ENCODE data around the gene FFAR2. TPM values are rescaled to one million over a fixed set of nuclear protein-coding genes. Genes with fewer than 3 reads are reported as not detected.
"Not testable (repeated sequence)": the region's sequence is repeated elsewhere in the genome, so short reads cannot be mapped to it uniquely, and the experiment has no call there.

Gene FFAR2
- total RNA-seq, 2 donors from 2014 or later: 0.22 to 0.82 TPM

GRCh38 chr19:35458731-35459391 is 10.8 kb downstream of the FFAR2 start:
- Histone ChIP-seq H3K36me3 (no peaks in the 10 kb centered on the region), H3K4me1 (no peaks in the 10 kb centered on the region)

GRCh38 chr19:35459414-35460082 is 11.5 kb downstream of the FFAR2 start:
- Histone ChIP-seq H3K9ac (ENCODE audit: low read depth in 2 of 2, low read length in 2 of 2) (no peak overlapping the region), H3K4me3 (no peak overlapping the region), H3K36me3 (no peaks in the 10 kb centered on the region), H3K27ac (peak overlapping the region; percentile 28), H3K9me3 (no peaks in the 10 kb centered on the region), H3K27me3 (no peaks in the 10 kb centered on the region), H3K4me1 (no peaks in the 10 kb centered on the region)
- TF ChIP-seq CTCF (IDR thresholded peaks at IDR 0.05): no peak
- intact Hi-C loops (cut with DNase I): no loop called here
- peak; percentile 43 for DNase-seq

More at GRCh38 chr19:35458731-35459391, 10.8 kb downstream of the FFAR2 start:
- intact Hi-C loops (cut with DNase I): no loop called here
- H3K27me3 ChIP-seq: no peaks in the 10 kb centered on the region
- H3K27ac ChIP-seq: peak overlapping the region; percentile 28
- TF ChIP-seq CTCF (IDR thresholded peaks at IDR 0.05): no peak
- H3K9me3 ChIP-seq: no peaks in the 10 kb centered on the region
- peak; percentile 28 for DNase-seq
- no peak overlapping the region for H3K4me3 ChIP-seq
- no peak overlapping the region for H3K9ac ChIP-seq (ENCODE audit: low read depth in 2 of 2, low read length in 2 of 2)

GRCh38 chr19:35460608-35461007 is 12.6 kb downstream of the FFAR2 start:
- no peak for TF ChIP-seq CTCF (IDR thresholded peaks at IDR 0.05)
- H3K27me3 ChIP-seq: no peaks in the 10 kb centered on the region
- no peak for DNase-seq
- H3K4me3 ChIP-seq: no peak overlapping the region
- no peaks in the 10 kb centered on the region for H3K9me3 ChIP-seq
- H3K4me1 ChIP-seq: no peaks in the 10 kb centered on the region
- H3K27ac ChIP-seq: no peak overlapping the region
- intact Hi-C loops (cut with DNase I): no loop called here
- no peak overlapping the region for H3K9ac ChIP-seq (ENCODE audit: low read depth in 2 of 2, low read length in 2 of 2)
- H3K36me3 ChIP-seq: no peaks in the 10 kb centered on the region

GRCh38 chr19:35461060-35461459 is 13.0 kb downstream of the FFAR2 start:
- Histone ChIP-seq H3K9ac (ENCODE audit: low read depth in 2 of 2, low read length in 2 of 2) (no peak overlapping the region), H3K36me3 (no peaks in the 10 kb centered on the region), H3K9me3 (no peaks in the 10 kb centered on the region), H3K4me3 (no peak overlapping the region), H3K27me3 (no peaks in the 10 kb centered on the region), H3K4me1 (no peaks in the 10 kb centered on the region), H3K27ac (no peak overlapping the region)
- no peak for TF ChIP-seq CTCF (IDR thresholded peaks at IDR 0.05)
- intact Hi-C loops (cut with DNase I): no loop called here
- DNase-seq: no peak

- DNase-seq; H3K4me1 ChIP-seq; H3K27me3 ChIP-seq; intact Hi-C loops (cut with DNase I); H3K4me3 ChIP-seq; H3K9ac ChIP-seq (ENCODE audit: low read depth in 2 of 2, low read length in 2 of 2); H3K27ac ChIP-seq; H3K9me3 ChIP-seq; H3K36me3 ChIP-seq: not testable (repeated sequence)
Observed at GRCh38 chr19:35461788-35462187, 13.7 kb downstream of the FFAR2 start.

- Histone ChIP-seq H3K27me3 (no peaks in the 10 kb centered on the region), H3K4me1 (no peaks in the 10 kb centered on the region), H3K36me3 (no peaks in the 10 kb centered on the region), H3K27ac (peak overlapping the region; percentile 12), H3K4me3 (no peak overlapping the region), H3K9me3 (no peaks in the 10 kb centered on the region), H3K9ac (ENCODE audit: low read depth in 2 of 2, low read length in 2 of 2) (no peak overlapping the region)
- intact Hi-C loops (cut with DNase I): no loop called here
- DNase-seq: peak; percentile 27
- no peak for TF ChIP-seq CTCF (IDR thresholded peaks at IDR 0.05)
Observed at GRCh38 chr19:35462476-35462953, 14.5 kb downstream of the FFAR2 start.

- DNase-seq; H3K4me3 ChIP-seq; H3K4me1 ChIP-seq; H3K9ac ChIP-seq (ENCODE audit: low read depth in 2 of 2, low read length in 2 of 2); H3K27me3 ChIP-seq; intact Hi-C loops (cut with DNase I); H3K27ac ChIP-seq; H3K36me3 ChIP-seq; H3K9me3 ChIP-seq: not testable (repeated sequence)
Observed at GRCh38 chr19:35462956-35463355, 14.9 kb downstream of the FFAR2 start.

Measured in colonic mucosa (tissue), 4 donors.